Measurements from ENCODE around the gene WEE2. TPM values are rescaled to one million over a fixed set of nuclear protein-coding genes. Genes with fewer than 3 reads are reported as not detected.
A peak's percentile ranks its signal among the peaks of the same experiment; 100 is the strongest.
"Not testable (repeated sequence)": the region's sequence is repeated elsewhere in the genome, so short reads cannot be mapped to it uniquely, and the experiment has no call there.

The WEE2 gene
- total RNA-seq, 1 donor from 2014 or later, result not detected

- DNase-seq (ENCODE audit: extremely low read depth, low read depth, low spot score), result no peak
Measured at GRCh38 chr7:141710301-141710700, 2.1 kb downstream of the WEE2 start.

DNA sequence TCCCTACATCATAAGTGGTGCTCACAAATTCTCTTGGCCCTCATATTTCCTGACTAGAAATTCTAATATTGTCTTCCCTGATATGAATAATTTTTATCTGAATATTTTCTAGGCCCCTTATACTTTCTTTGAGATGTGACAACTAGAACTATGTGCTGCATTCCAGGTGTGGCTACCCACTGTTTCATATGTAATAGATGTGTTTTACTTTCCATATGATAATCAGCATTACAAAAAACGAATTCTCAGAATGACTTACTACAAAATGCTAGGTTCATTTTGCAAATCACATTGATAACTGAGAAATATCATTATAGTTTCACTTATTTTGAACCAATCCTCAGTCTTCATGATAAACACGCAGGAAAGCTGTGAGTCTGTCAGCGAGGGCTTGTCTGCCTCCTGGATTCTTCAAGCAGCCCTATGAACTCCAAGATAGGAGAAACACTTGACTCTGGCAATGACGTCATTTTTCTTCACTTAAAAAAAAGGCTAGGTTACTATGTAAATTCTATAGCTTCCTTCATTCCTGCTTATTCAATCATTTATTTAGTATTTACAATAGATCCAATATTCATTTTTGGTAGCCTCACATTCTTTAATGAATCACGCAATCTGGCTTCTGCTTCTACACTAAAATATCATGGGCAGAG, 4.6 kb downstream of the WEE2 start:
- DNase-seq (ENCODE audit: extremely low read depth, low read depth, low spot score), result no peak

DNA sequence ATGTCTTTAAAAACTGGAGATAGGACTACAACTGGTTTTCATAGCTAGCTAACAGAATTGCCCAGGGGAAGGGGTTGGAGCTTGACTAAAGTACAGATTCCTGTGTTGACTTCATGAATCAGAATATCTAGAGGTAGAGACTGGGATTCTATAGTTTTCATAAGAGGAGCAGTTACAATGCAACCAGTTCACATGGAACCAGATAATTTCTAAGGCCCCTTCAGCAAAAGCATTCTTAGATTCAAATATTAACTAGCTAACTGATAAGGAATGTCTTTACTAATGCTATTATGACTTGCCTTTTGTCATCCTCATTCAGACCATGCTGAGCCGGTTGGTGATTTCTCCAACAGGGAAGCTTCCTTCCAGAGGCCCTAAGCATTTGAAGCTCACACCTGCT, 5.7 kb downstream of the WEE2 start:
- no peak for DNase-seq (ENCODE audit: extremely low read depth, low read depth, low spot score)

DNA sequence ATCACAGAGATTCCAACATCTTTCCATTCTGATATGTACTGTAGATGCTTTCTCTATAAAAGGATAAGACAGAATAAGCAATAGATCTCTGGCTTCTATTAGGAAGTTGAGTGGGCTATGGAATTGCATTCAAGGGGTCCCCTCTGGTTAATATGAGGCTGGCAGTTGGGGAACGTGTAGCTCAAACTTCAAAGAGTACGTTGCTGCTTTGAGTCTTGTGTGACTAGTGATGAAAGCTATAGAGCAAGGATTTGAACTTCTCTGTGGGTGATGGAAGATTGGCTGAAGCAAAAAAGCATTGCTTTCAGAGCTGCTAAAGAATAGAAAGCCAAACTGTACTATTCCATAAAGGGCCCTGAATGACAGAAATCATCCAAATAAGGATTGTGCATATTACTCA, 6.4 kb downstream of the WEE2 start:
- DNase-seq (ENCODE audit: extremely low read depth, low read depth, low spot score), result no peak

- DNase-seq (ENCODE audit: extremely low read depth, low read depth, low spot score), result no peak
Measured at GRCh38 chr7:141715018-141715417, 6.9 kb downstream of the WEE2 start.

- no peak for DNase-seq (ENCODE audit: extremely low read depth, low read depth, low spot score)
Measured at GRCh38 chr7:141715794-141716689, 7.9 kb downstream of the WEE2 start.

- DNase-seq (ENCODE audit: extremely low read depth, low read depth, low spot score), result no peak
Measured at GRCh38 chr7:141717450-141717849, 9.3 kb downstream of the WEE2 start.

- no peak for DNase-seq (ENCODE audit: extremely low read depth, low read depth, low spot score)
Measured at GRCh38 chr7:141722529-141722928, 14.4 kb downstream of the WEE2 start.

GRCh38 chr7:141729020-141729419, 20.9 kb downstream of the WEE2 start:
- DNase-seq (ENCODE audit: extremely low read depth, low read depth, low spot score), result no peak

GRCh38 chr7:141731476-141732149, 23.5 kb downstream of the WEE2 start:
- no peak for DNase-seq (ENCODE audit: extremely low read depth, low read depth, low spot score)

- no peak for DNase-seq (ENCODE audit: extremely low read depth, low read depth, low spot score)
Measured at GRCh38 chr7:141737118-141737835, 29.1 kb downstream of the WEE2 start.

GRCh38 chr7:141737836-141738591, 29.9 kb downstream of the WEE2 start, which contains the start of gene SSBP1:
Gene SSBP1, plus strand, starts transcription at chr7:141738358. Its CDS starts 809 bp downstream, at chr7:141739167.
- peak; percentile 90 for DNase-seq (ENCODE audit: extremely low read depth, low read depth, low spot score)

DNA sequence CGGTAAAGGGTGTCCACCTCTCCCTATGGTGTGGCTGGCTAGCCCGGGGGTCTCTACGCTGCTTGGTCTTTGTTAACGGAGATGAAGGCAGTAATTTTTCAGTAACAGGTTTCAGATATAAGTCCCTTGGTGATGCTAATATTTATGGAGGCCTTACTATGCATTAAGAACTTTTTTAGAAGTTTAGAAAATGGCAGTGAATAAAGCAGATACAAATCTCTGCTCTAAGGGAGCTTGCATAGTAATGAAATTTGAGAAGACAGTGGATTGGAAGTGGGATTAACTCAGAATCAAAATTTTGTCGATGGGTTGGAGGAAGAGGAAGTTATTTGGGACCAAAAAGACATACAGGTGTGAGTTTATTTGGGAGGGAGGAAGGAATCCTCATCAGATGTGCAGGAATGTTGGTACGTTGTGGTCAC, 30.4 kb downstream of the WEE2 start:
- DNase-seq (ENCODE audit: extremely low read depth, low read depth, low spot score), result no peak

DNA sequence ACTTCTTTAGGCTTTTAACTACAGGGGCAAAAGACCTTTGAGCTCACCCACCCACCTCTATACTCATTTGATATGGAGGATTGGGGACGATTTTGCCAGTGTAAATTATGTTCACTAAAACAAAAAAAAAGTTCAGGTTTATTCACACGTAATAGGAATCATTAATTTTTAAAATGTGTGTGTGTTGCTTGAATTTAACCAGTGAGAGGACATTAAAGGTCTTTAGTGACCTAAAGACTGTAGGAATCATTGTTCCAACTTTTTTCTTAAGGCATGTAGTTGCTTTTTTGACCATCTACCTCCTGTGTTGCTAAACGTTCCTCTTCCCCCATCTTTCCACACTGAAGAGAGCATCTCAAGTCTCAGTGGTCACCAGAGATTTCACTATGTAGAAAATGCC, 31.1 kb downstream of the WEE2 start:
- no peak for DNase-seq (ENCODE audit: extremely low read depth, low read depth, low spot score)

DNA sequence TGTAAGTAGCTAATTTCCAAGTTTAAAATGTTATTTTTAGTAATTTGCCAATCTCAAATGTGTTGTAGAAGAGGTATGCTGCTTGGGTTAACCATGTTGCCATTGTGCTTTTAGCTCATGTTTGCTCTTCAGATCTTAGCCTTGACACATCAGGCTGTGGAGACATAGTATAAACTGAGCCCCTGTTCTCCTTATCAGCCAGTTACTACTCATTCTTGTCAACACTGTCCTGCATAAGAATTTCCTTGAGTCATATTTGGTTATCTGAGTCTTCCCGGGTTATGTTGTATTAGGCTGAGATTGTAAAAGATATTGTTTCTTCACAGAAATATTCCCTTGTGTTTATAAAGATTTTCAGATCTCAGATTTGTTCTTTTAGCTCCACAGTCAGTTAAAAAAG, 34.1 kb downstream of the WEE2 start:
- DNase-seq (ENCODE audit: extremely low read depth, low read depth, low spot score), result no peak

- DNase-seq (ENCODE audit: extremely low read depth, low read depth, low spot score), result no peak
Measured at GRCh38 chr7:141744131-141744530, 36.0 kb downstream of the WEE2 start.

DNA sequence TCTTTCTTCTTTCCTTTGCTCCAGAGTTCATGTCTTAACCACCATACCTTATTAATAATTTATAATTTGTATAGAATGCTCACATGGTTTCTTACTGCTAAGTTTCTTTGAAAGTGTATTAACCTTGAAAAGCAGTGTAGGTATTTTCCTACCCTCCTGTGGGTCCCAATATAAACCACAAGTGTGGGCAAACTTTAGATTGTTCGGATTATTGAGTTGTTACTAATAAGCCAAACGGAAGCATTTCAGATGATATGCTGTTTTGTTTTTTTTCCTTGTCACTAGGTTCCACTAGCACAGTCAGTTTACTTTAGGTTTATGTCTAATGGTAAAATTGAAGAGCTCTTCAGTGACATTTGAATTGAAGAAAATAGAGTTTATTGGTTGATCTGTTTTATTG, 40.2 kb downstream of the WEE2 start:
- DNase-seq (ENCODE audit: extremely low read depth, low read depth, low spot score), result no peak

- DNase-seq (ENCODE audit: extremely low read depth, low read depth, low spot score), result not testable (repeated sequence)
Measured at GRCh38 chr7:141751904-141752303, 43.8 kb downstream of the WEE2 start.

DNA sequence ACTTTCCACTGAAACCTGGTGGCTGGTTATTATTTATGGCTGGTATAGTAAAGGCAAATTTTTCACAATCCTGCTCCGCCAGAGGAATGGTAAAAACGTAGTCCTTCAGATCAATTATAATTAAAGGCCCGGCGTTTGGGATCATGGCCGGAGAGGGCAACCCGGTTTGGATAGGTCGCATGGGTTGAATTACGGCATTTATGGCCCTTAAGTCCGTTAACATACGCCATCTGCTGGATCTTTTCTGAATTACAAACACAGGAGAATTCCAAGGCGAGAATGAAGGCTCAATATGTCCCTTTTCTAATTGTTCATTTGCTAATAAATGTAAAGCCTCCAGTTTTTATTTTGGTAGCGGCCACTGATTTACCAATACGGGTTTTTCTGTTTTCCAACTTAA, 44.5 kb downstream of the WEE2 start:
- DNase-seq (ENCODE audit: extremely low read depth, low read depth, low spot score), result no peak

- DNase-seq (ENCODE audit: extremely low read depth, low read depth, low spot score), result no peak
Measured at GRCh38 chr7:141754939-141755338, 46.8 kb downstream of the WEE2 start.

Measured in glomerular endothelial cell (primary cell).